ENCODE measurements around the gene FER. TPM values are rescaled to one million over a fixed set of nuclear protein-coding genes. Genes with fewer than 3 reads are reported as not detected.

Gene FER
- total RNA-seq, 1 experiment from 2014 or later = 20.6 TPM

- no peaks in the 10 kb centered on the region for H3K79me2 ChIP-seq (ENCODE audit: low read depth)
- DNase-seq = no peak
- CTCF ChIA-PET = no interaction called here
- H3K27ac ChIP-seq = no peak overlapping the region
- H2AFZ ChIP-seq = no peak overlapping the region
- BruUV-seq (replicated peaks) = no TSS peak
- no peaks in the 10 kb centered on the region for H3K36me3 ChIP-seq (ENCODE audit: low read depth)
- TF ChIP-seq CTCF (conservative IDR thresholded peaks at IDR 0.05) = no peak
- TF ChIP-seq EZH2 (IDR thresholded peaks at IDR 0.05; ENCODE audit: low read depth) = no peak
- H3K4me2 ChIP-seq = no peak overlapping the region
- H4K20me1 ChIP-seq (ENCODE audit: insufficient read depth) = no peaks in the 10 kb centered on the region
- no peaks in the 10 kb centered on the region; the same call in 1 of the 2 replicates for H3K9me3 ChIP-seq (ENCODE audit: insufficient read depth, low read depth)
- H3K27me3 ChIP-seq (ENCODE audit: insufficient read depth, low read depth) = no peaks in the 10 kb centered on the region
- no peaks in the 10 kb centered on the region for H3K4me1 ChIP-seq (replicated peaks; ENCODE audit: insufficient read depth)
- POLR2A ChIA-PET (ENCODE audit: unreplicated experiment) = no interaction called here
- no peaks in the 10 kb centered on the region for H3K9me2 ChIP-seq (ENCODE audit: insufficient read depth)
- no peak overlapping the region for H3K4me3 ChIP-seq
- H3F3A ChIP-seq (ENCODE audit: insufficient read depth, low read depth) = no peaks in the 10 kb centered on the region
- intact Hi-C loops (cut with micrococcal nuclease; ENCODE audit: unreplicated experiment) = no loop called here
Measured at GRCh38 chr5:108878756-108879155, 131.1 kb downstream of the FER start.

- no TSS peak for BruUV-seq (replicated peaks)
- intact Hi-C loops (cut with micrococcal nuclease; ENCODE audit: unreplicated experiment) = no loop called here
Measured at GRCh38 chr5:108881133-108881532, 133.4 kb downstream of the FER start.

GRCh38 chr5:108884736-108885135, 137.0 kb downstream of the FER start:
- no peaks in the 10 kb centered on the region for H3K79me2 ChIP-seq (ENCODE audit: low read depth)
- H3F3A ChIP-seq (ENCODE audit: insufficient read depth, low read depth) = no peaks in the 10 kb centered on the region
- ChIA-PET POLR2A (ENCODE audit: unreplicated experiment) (no interaction called here), CTCF (no interaction called here)
- H4K20me1 ChIP-seq (ENCODE audit: insufficient read depth) = no peaks in the 10 kb centered on the region
- intact Hi-C loops (cut with micrococcal nuclease; ENCODE audit: unreplicated experiment) = no loop called here
- H3K36me3 ChIP-seq (ENCODE audit: low read depth) = no peaks in the 10 kb centered on the region
- H3K9me3 ChIP-seq (ENCODE audit: insufficient read depth, low read depth) = no peaks in the 10 kb centered on the region; the same call in 1 of the 2 replicates
- no peaks in the 10 kb centered on the region for H3K4me1 ChIP-seq (replicated peaks; ENCODE audit: insufficient read depth)
- no peaks in the 10 kb centered on the region for H3K27me3 ChIP-seq (ENCODE audit: insufficient read depth, low read depth)
- no peak overlapping the region for H2AFZ ChIP-seq
- no peak overlapping the region for H3K4me3 ChIP-seq
- no peak overlapping the region for H3K4me2 ChIP-seq
- no peaks in the 10 kb centered on the region; the same call in 1 of the 2 replicates for H3K9me2 ChIP-seq (ENCODE audit: insufficient read depth)
- no TSS peak for BruUV-seq (replicated peaks)
- TF ChIP-seq EZH2 (IDR thresholded peaks at IDR 0.05; ENCODE audit: low read depth) (no peak), CTCF (conservative IDR thresholded peaks at IDR 0.05) (no peak)
- DNase-seq = no peak
- no peak overlapping the region for H3K27ac ChIP-seq

More at GRCh38 chr5:108881133-108881532, 133.4 kb downstream of the FER start:
- ChIA-PET CTCF (no interaction called here), POLR2A (ENCODE audit: unreplicated experiment) (no interaction called here)
- Histone ChIP-seq H3K79me2 (ENCODE audit: low read depth) (no peaks in the 10 kb centered on the region), H3K27me3 (ENCODE audit: insufficient read depth, low read depth) (no peaks in the 10 kb centered on the region), H2AFZ (no peak overlapping the region), H3F3A (ENCODE audit: insufficient read depth, low read depth) (no peaks in the 10 kb centered on the region), H3K4me3 (no peak overlapping the region), H3K9me3 (ENCODE audit: insufficient read depth, low read depth) (no peaks in the 10 kb centered on the region; the same call in 1 of the 2 replicates), H3K36me3 (ENCODE audit: low read depth) (no peaks in the 10 kb centered on the region), H3K9me2 (ENCODE audit: insufficient read depth) (no peaks in the 10 kb centered on the region), H3K27ac (no peak overlapping the region), H3K4me1 (replicated peaks; ENCODE audit: insufficient read depth) (no peaks in the 10 kb centered on the region), H4K20me1 (ENCODE audit: insufficient read depth) (no peaks in the 10 kb centered on the region), H3K4me2 (no peak overlapping the region)
- DNase-seq = no peak
- TF ChIP-seq EZH2 (IDR thresholded peaks at IDR 0.05; ENCODE audit: low read depth) (no peak), CTCF (conservative IDR thresholded peaks at IDR 0.05) (no peak)
